HG02642 (cell line): ENCODE results near the gene BRD8.
A peak's percentile ranks its signal among the peaks of the same experiment; 100 is the strongest.
"Not testable (repeated sequence)": the region's sequence is repeated elsewhere in the genome, so short reads cannot be mapped to it uniquely, and the experiment has no call there.

Experiments
- ATAC-seq: cut with Tn5 transposase; IDR thresholded peaks from one replicate; pipeline ENCODE4 v1.9.1; 2021; ENCODE audit warnings: mild to moderate bottlenecking; ENCODE audit not compliant: unreplicated experiment, poor library complexity

Gene BRD8

GRCh38 chr5:138160706-138161105 lies 17.7 kb downstream of the BRD8 start:
- no peak for ATAC-seq

GRCh38 chr5:138159666-138160065 lies 18.8 kb downstream of the BRD8 start:
- ATAC-seq = no peak

GRCh38 chr5:138157626-138158025 lies 20.8 kb downstream of the BRD8 start:
- no peak for ATAC-seq

- ATAC-seq = not testable (repeated sequence)
These were observed 22.5 kb downstream of the BRD8 start for GRCh38 chr5:138155977-138156376.

GRCh38 chr5:138149530-138149929 lies 28.9 kb downstream of the BRD8 start:
- ATAC-seq = no peak

- no peak for ATAC-seq
These were observed 29.6 kb downstream of the BRD8 start for GRCh38 chr5:138148811-138149210.

GRCh38 chr5:138143578-138143977 lies 34.9 kb downstream of the BRD8 start:
- not testable (repeated sequence) for ATAC-seq

GRCh38 chr5:138141734-138142133 lies 36.7 kb downstream of the BRD8 start:
- no peak for ATAC-seq

GRCh38 chr5:138140268-138140667 lies 38.2 kb downstream of the BRD8 start:
- no peak for ATAC-seq

- no peak for ATAC-seq
These were observed 38.7 kb downstream of the BRD8 start for GRCh38 chr5:138139781-138140090.

- peak; percentile 63 for ATAC-seq
These were observed 39.3 kb downstream of the BRD8 start, which contains the start of gene NME5 for GRCh38 chr5:138138949-138139780. NME5 (minus strand) TSS chr5:138139428; CDS start chr5:138138780, 648 bp downstream.

- no peak for ATAC-seq
These were observed 45.9 kb downstream of the BRD8 start for GRCh38 chr5:138132543-138132942.

- no peak for ATAC-seq
These were observed 49.1 kb downstream of the BRD8 start for GRCh38 chr5:138129347-138129746.

- no peak for ATAC-seq
These were observed 50.1 kb downstream of the BRD8 start for GRCh38 chr5:138128334-138128733.

- ATAC-seq = no peak
These were observed 63.2 kb downstream of the BRD8 start for GRCh38 chr5:138115254-138115653.

- ATAC-seq = no peak
These were observed 66.5 kb downstream of the BRD8 start for GRCh38 chr5:138111937-138112336.

GRCh38 chr5:138111181-138111580 lies 67.2 kb downstream of the BRD8 start:
- ATAC-seq = no peak

- no peak for ATAC-seq
These were observed 68.0 kb downstream of the BRD8 start for GRCh38 chr5:138110266-138110963.

- ATAC-seq = no peak
These were observed 68.8 kb downstream of the BRD8 start for GRCh38 chr5:138109463-138110265.

GRCh38 chr5:138107213-138107612 lies 71.2 kb downstream of the BRD8 start:
- ATAC-seq = no peak

GRCh38 chr5:138105709-138106108 lies 72.7 kb downstream of the BRD8 start:
- no peak for ATAC-seq
